Breast epithelium (tissue), 4 donors: ENCODE results near the gene PRKN. TPM values are rescaled to one million over a fixed set of nuclear protein-coding genes. Genes with fewer than 3 reads are reported as not detected.

Experiments used
- DNase-seq, 2 donors: peaks; one replicate each; pipeline ENCODE4 v3.0.0-alpha.2; 2019; ENCODE audit warnings: low spot score in 2 of 2
- H3K27ac ChIP-seq, 2 donors: fragments of 200-600 bp; sonication (generic) in 1 of 2; one replicate each; pipeline ENCODE4 v1.5.1; 2016 to 2019; ENCODE audit warnings: mild to moderate bottlenecking in 1 of 2
- H3K27me3 ChIP-seq, 2 donors: fragments of 200-600 bp; sonication (generic) in 1 of 2; one replicate each; pipeline versions ENCODE4 v1.5.1 to v1.6.0; 2017 to 2019; ENCODE audit warnings: control low read depth in 1 of 2, mild to moderate bottlenecking in 1 of 2
- H3K36me3 ChIP-seq: fragments of 200-600 bp; one replicate; pipeline ENCODE4 v1.5.1; 2019
- H3K4me1 ChIP-seq, 2 donors: fragments of 200-600 bp; sonication (generic); one replicate each; pipeline ENCODE4 v1.5.1; 2016 to 2019; ENCODE audit warnings: control low read depth in 1 of 2
- H3K4me3 ChIP-seq, 3 donors: fragments of 200-600 bp; sonication (generic); 1 replicate in 2 of 3; 2 replicates in 1 of 3; pipeline ENCODE4 v1.5.1; 2016 to 2019; ENCODE audit warnings: mild to moderate bottlenecking in 3 of 3, moderate library complexity in 2 of 3
- H3K9me3 ChIP-seq, 2 donors: fragments of 200-600 bp; sonication (generic) in 1 of 2; one replicate each; pipeline ENCODE4 v1.5.1; 2016 to 2019; ENCODE audit warnings: control low read depth in 1 of 2
- CTCF ChIP-seq, 3 donors: fragments of 450-650 bp; IDR thresholded peaks; one replicate each; pipeline ENCODE4 v1.5.1; 2016 to 2017; ENCODE audit warnings: antibody characterized with exemption in 3 of 3, mild to moderate bottlenecking in 3 of 3, moderate library complexity in 3 of 3
- POLR2A ChIP-seq: fragments of 450-650 bp; IDR thresholded peaks from one replicate; pipeline ENCODE4 v1.6.1; 2016; ENCODE audit warnings: antibody characterized with exemption, mild to moderate bottlenecking, moderate library complexity
- POLR2AphosphoS5 ChIP-seq, 3 donors: sonication (generic); formaldehyde crosslinking; IDR thresholded peaks; one replicate each; pipeline ENCODE4 v1.6.1; 2017; ENCODE audit warnings: antibody characterized with exemption in 3 of 3
- intact Hi-C: fragments of 100-400 bp; cut with DNase I; formaldehyde crosslinking; loops from one replicate; pipeline ENCODE4 v1.15.1; 2023; ENCODE audit warnings: low total_unique reads
- total RNA-seq, 3 donors: library from RNA; depleted of rRNA; stranded (reverse); fragments of >200 nt; gene quantifications; one replicate each; pipeline ENCODE4 v1.1.0, GENCODE V29; 2016

Gene PRKN
- total RNA-seq, 3 donors from 2014 or later = 7.2 to 19.0 (median 11.2) TPM

GRCh38 chr6:162179196-162179951 is 548.2 kb downstream of the PRKN start:
- H3K27me3 ChIP-seq = no peaks in the 10 kb centered on the region
- no peaks in the 10 kb centered on the region for H3K4me1 ChIP-seq
- DNase-seq = no peak
- H3K4me3 ChIP-seq = no peak overlapping the region
- H3K9me3 ChIP-seq = no peaks in the 10 kb centered on the region
- TF ChIP-seq POLR2AphosphoS5 (IDR thresholded peaks at IDR 0.05) (no peak), CTCF (IDR thresholded peaks at IDR 0.05) (no peak), POLR2A (no peak)
- no peaks in the 10 kb centered on the region for H3K36me3 ChIP-seq
- intact Hi-C loops = loop anchor here (5.0 kb wide), 1 partner anchor 627 kb away; no protein-coding TSS in a partner anchor
- no peak overlapping the region for H3K27ac ChIP-seq

GRCh38 chr6:162178666-162179065 is 548.9 kb downstream of the PRKN start:
- H3K27ac ChIP-seq = no peak overlapping the region
- TF ChIP-seq CTCF (IDR thresholded peaks at IDR 0.05) = no peak
- TF ChIP-seq POLR2AphosphoS5 (IDR thresholded peaks at IDR 0.05) = no peak
- TF ChIP-seq POLR2A = no peak
- no peaks in the 10 kb centered on the region for H3K4me1 ChIP-seq
- H3K9me3 ChIP-seq = no peaks in the 10 kb centered on the region
- H3K27me3 ChIP-seq = no peaks in the 10 kb centered on the region
- no peak for DNase-seq
- no peaks in the 10 kb centered on the region for H3K36me3 ChIP-seq
- no peak overlapping the region for H3K4me3 ChIP-seq
- intact Hi-C loops = loop anchor here (5.0 kb wide), 1 partner anchor 626 kb away; no protein-coding TSS in a partner anchor

- H3K4me1 ChIP-seq = no peaks in the 10 kb centered on the region
- H3K4me3 ChIP-seq = no peak overlapping the region
- no peaks in the 10 kb centered on the region for H3K27me3 ChIP-seq
- no peak for DNase-seq
- intact Hi-C loops = loop anchor here (5.0 kb wide), 1 partner anchor 626 kb away; no protein-coding TSS in a partner anchor
- H3K27ac ChIP-seq = no peak overlapping the region
- TF ChIP-seq POLR2AphosphoS5 (IDR thresholded peaks at IDR 0.05) = no peak
- TF ChIP-seq POLR2A = no peak
- TF ChIP-seq CTCF (IDR thresholded peaks at IDR 0.05) = no peak
- no peaks in the 10 kb centered on the region for H3K36me3 ChIP-seq
- H3K9me3 ChIP-seq = no peaks in the 10 kb centered on the region
Observed at GRCh38 chr6:162178266-162178665, 549.3 kb downstream of the PRKN start.

- no peak for DNase-seq
- no peak overlapping the region for H3K4me3 ChIP-seq
- H3K27ac ChIP-seq = no peak overlapping the region
- H3K9me3 ChIP-seq = no peaks in the 10 kb centered on the region
- no peaks in the 10 kb centered on the region for H3K36me3 ChIP-seq
- intact Hi-C loops = loop anchor here (5.0 kb wide), 1 partner anchor 625 kb away; no protein-coding TSS in a partner anchor
- H3K4me1 ChIP-seq = no peaks in the 10 kb centered on the region
- H3K27me3 ChIP-seq = no peaks in the 10 kb centered on the region
- no peak for TF ChIP-seq POLR2AphosphoS5 (IDR thresholded peaks at IDR 0.05)
- TF ChIP-seq POLR2A = no peak
- no peak for TF ChIP-seq CTCF (IDR thresholded peaks at IDR 0.05)
Observed at GRCh38 chr6:162177746-162178145, 549.8 kb downstream of the PRKN start.

- Histone ChIP-seq H3K4me1 (no peaks in the 10 kb centered on the region), H3K27me3 (no peaks in the 10 kb centered on the region), H3K36me3 (no peaks in the 10 kb centered on the region), H3K4me3 (no peak overlapping the region), H3K9me3 (no peaks in the 10 kb centered on the region), H3K27ac (no peak overlapping the region)
- DNase-seq = no peak
- intact Hi-C loops = no loop called here
- TF ChIP-seq CTCF (IDR thresholded peaks at IDR 0.05) (no peak), POLR2AphosphoS5 (IDR thresholded peaks at IDR 0.05) (no peak), POLR2A (no peak)
Observed at GRCh38 chr6:162173466-162173865, 554.1 kb downstream of the PRKN start.
